ENCODE measurements around the gene KYNU.

- TF ChIP-seq CTCF (IDR thresholded peaks at IDR 0.05) (no peak), POLR2A (IDR thresholded peaks at IDR 0.05) (no peak)
Measured at GRCh38 chr2:142878031-142878678, 691 bp downstream of the KYNU start.

Measured in esophagus squamous epithelium (tissue), 4 donors.